PC-3 (cell line): ENCODE measurements around the gene ELOA. TPM values are rescaled to one million over a fixed set of nuclear protein-coding genes. Genes with fewer than 3 reads are reported as not detected.
A peak's percentile ranks its signal among the peaks of the same experiment; 100 is the strongest.
"Not testable (repeated sequence)": the region's sequence is repeated elsewhere in the genome, so short reads cannot be mapped to it uniquely, and the experiment has no call there.

Experiments used
- ATAC-seq: fragments of 200-7000 bp; cut with Tn5 transposase; 2 replicates; pipeline ENCODE4 v1.9.1; 2020; ENCODE audit warnings: mild to moderate bottlenecking, moderate library complexity
- BruUV-seq: library from RNA; stranded (reverse); fragments of 400-500 nt; replicated peaks from 2 replicates; lab custom pipeline; 2021; lab: Mats Ljungman, UMichigan
- CTCF ChIA-PET: fragments of 300-600 bp; sonication (Branson Sonifier 250); formaldehyde crosslinking; loops from one replicate; lab custom pipeline; 2022; ENCODE audit warnings: antibody characterized with exemption; lab: Charles Lee
- POLR2A ChIA-PET: fragments of 300-600 bp; sonication (Branson Sonifier 250); formaldehyde crosslinking; loops from one replicate; lab custom pipeline; 2022; ENCODE audit warnings: antibody characterized with exemption; ENCODE audit not compliant: unreplicated experiment; lab: Charles Lee
- DNase-seq: peaks from one replicate; pipeline ENCODE4 v3.0.0-alpha.2; 2015
- H2AFZ ChIP-seq: fragments of 300-600 bp; sonication (generic); 2 replicates; pipeline ENCODE4 v1.6.0; 2016; ENCODE audit warnings: antibody characterized with exemption, low read length
- H3F3A ChIP-seq: fragments of 300-600 bp; sonication (generic); one replicate; pipeline ENCODE4 v1.6.0; 2017; ENCODE audit warnings: antibody characterized with exemption, low read length, control low read depth, mild to moderate bottlenecking; ENCODE audit not compliant: unreplicated experiment
- H3K27ac ChIP-seq: fragments of 300-600 bp; sonication (generic); 2 replicates; pipeline ENCODE4 v1.5.1; 2016; ENCODE audit warnings: mild to moderate bottlenecking, low read length
- H3K27me3 ChIP-seq: fragments of 300-600 bp; sonication (generic); 2 replicates; pipeline ENCODE4 v1.6.1; 2016; ENCODE audit warnings: low read length, mixed read lengths
- H3K36me3 ChIP-seq: fragments of 300-600 bp; sonication (generic); 2 replicates; pipeline ENCODE4 v1.6.1; 2016; ENCODE audit warnings: low read depth, mixed run types, low read length, mixed read lengths
- H3K4me1 ChIP-seq: fragments of 300-600 bp; sonication (generic); 2 replicates; pipeline ENCODE4 v1.5.1; 2016; ENCODE audit warnings: low read length; ENCODE audit not compliant: insufficient read depth
- H3K4me2 ChIP-seq: fragments of 300-600 bp; sonication (generic); 2 replicates; pipeline ENCODE4 v1.6.0; 2016; ENCODE audit warnings: low read length
- H3K4me3 ChIP-seq: fragments of 300-600 bp; sonication (generic); 2 replicates; pipeline ENCODE4 v1.5.1; 2016; ENCODE audit warnings: mild to moderate bottlenecking, low read length, mixed read lengths
- H3K79me2 ChIP-seq: fragments of 300-600 bp; sonication (generic); 2 replicates; pipeline ENCODE4 v1.6.1; 2017; ENCODE audit warnings: low read length, mixed read lengths
- H3K9ac ChIP-seq: fragments of 300-600 bp; sonication (generic); 2 replicates; pipeline ENCODE4 v1.6.0; 2016; ENCODE audit warnings: mild to moderate bottlenecking, low read length
- H3K9me2 ChIP-seq: fragments of 300-600 bp; sonication (generic); replicated peaks from 2 replicates; pipeline ENCODE4 v1.6.1; 2016; ENCODE audit warnings: mixed run types, low read length, mixed read lengths
- H3K9me3 ChIP-seq: fragments of 300-600 bp; sonication (generic); 2 replicates; pipeline ENCODE4 v1.6.1; 2016; ENCODE audit warnings: low read length, mixed read lengths
- H4K20me1 ChIP-seq: fragments of 300-600 bp; sonication (generic); 2 replicates; pipeline ENCODE4 v1.6.1; 2016; ENCODE audit warnings: low read length, mixed read lengths
- EZH2 ChIP-seq: fragments of 300-600 bp; sonication (generic); IDR thresholded peaks from one replicate; pipeline ENCODE4 v1.6.1; 2017; ENCODE audit warnings: antibody characterized with exemption, mild to moderate bottlenecking, low read length; ENCODE audit not compliant: unreplicated experiment
- EZH2phosphoT487 ChIP-seq: fragments of 300-600 bp; sonication (generic); IDR thresholded peaks from 2 replicates; pipeline ENCODE4 v1.6.1; 2018; ENCODE audit warnings: mild to moderate bottlenecking, antibody characterized with exemption, low read length, borderline replicate concordance
- intact Hi-C: fragments of 100-400 bp; cut with micrococcal nuclease; formaldehyde crosslinking; loops from 2 replicates; pipeline ENCODE4 v1.9.0; 2023
- total RNA-seq: library from RNA; depleted of rRNA; stranded (reverse); fragments of >200 nt; gene quantifications from 2 replicates; pipeline ENCODE4 v1.2.3, GENCODE V29; 2014
- TF ChIP-seq, protein P1 (sequence below): fragments of 300-600 bp; sonication (generic); conservative IDR thresholded peaks from 2 replicates; pipeline ENCODE4 v1.5.1; 2017; ENCODE audit warnings: antibody characterized with exemption, low read depth, mild to moderate bottlenecking, low read length

The ELOA gene
- total RNA-seq, 1 experiment from 2014 or later: 50.9 TPM

DNA sequence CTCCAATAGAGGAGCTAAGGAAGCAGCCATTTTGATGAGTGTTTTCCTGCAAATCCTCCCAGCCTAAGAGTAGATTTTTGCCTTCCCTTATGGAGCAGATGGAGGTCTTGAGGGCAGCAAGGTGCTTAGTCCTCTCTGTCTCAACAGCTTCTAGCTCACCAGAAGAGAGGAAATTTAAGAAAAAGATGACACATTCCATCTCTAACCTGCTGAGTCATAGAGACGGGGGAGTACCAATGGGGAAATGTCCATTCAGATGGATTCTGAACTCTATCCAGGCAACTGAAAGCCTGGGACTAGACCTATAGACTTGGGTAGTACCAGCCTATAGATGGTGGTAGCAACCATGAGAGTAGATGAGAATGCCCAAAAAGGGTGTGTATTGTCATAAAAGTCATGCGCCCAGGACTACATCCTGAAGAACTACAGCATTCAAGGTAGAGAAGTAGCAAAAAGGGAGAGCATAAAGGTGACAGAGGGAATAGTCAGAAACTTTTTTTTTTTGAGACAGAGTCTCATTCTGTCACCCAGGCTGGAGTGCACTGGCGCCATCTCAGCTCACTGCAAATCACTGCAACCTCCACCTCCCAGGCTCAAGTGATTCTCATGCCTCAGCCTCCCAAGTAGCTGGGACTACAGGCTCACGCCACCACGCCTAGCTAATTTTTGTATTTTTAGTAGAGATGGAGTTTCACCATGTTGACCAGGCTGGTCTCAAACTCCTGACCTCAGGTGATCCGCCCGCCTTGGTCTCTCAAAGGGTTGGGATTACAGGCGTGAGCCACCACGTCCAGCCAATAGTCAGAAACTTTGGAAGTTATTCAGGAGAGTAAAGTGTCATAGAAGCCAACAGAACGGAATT is 10.7 kb upstream of the ELOA start:
- Histone ChIP-seq H3K79me2 (no peaks in the 10 kb centered on the region), H3K4me2 (no peak overlapping the region), H3K27me3 (no peaks in the 10 kb centered on the region), H4K20me1 (no peaks in the 10 kb centered on the region), H3K36me3 (no peaks in the 10 kb centered on the region), H2AFZ (no peak overlapping the region), H3K4me1 (peaks cover 7% of the 10 kb centered on the region; the same call in 1 of the 2 replicates), H3K9me3 (no peaks in the 10 kb centered on the region), H3F3A (no peaks in the 10 kb centered on the region), H3K9me2 (no peaks in the 10 kb centered on the region), H3K4me3 (no peak overlapping the region), H3K27ac (no peak overlapping the region), H3K9ac (no peak overlapping the region)
- DNase-seq (peak; percentile 44), ATAC-seq (peak; percentile 43; the same call in 1 of the 2 replicates)
- intact Hi-C loops: no loop called here
- CTCF ChIA-PET: no interaction called here
- no TSS peak for BruUV-seq
- TF ChIP-seq, protein P1, sequence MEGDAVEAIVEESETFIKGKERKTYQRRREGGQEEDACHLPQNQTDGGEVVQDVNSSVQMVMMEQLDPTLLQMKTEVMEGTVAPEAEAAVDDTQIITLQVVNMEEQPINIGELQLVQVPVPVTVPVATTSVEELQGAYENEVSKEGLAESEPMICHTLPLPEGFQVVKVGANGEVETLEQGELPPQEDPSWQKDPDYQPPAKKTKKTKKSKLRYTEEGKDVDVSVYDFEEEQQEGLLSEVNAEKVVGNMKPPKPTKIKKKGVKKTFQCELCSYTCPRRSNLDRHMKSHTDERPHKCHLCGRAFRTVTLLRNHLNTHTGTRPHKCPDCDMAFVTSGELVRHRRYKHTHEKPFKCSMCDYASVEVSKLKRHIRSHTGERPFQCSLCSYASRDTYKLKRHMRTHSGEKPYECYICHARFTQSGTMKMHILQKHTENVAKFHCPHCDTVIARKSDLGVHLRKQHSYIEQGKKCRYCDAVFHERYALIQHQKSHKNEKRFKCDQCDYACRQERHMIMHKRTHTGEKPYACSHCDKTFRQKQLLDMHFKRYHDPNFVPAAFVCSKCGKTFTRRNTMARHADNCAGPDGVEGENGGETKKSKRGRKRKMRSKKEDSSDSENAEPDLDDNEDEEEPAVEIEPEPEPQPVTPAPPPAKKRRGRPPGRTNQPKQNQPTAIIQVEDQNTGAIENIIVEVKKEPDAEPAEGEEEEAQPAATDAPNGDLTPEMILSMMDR: no peak
- POLR2A ChIA-PET: no interaction called here

DNA sequence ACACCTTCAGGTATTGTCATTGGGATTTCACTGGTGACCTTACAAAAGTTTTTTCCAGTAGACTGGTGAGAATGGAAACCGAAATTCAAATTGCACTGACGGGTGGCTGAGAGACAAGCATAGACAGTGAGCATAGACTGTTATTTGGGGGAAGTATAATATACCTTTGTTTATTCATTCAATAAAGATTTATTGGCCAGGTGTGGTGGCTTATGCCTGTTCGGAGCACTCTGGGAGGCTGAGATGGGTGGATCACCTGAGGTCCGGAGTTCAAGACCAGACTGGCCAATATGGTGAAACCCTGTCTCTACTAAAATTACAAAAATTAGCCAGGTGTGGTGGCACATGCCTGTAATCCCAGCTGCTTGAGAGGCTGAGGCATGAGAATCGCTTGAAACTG is 10.0 kb upstream of the ELOA start:
- POLR2A ChIA-PET: not testable (repeated sequence)

DNA sequence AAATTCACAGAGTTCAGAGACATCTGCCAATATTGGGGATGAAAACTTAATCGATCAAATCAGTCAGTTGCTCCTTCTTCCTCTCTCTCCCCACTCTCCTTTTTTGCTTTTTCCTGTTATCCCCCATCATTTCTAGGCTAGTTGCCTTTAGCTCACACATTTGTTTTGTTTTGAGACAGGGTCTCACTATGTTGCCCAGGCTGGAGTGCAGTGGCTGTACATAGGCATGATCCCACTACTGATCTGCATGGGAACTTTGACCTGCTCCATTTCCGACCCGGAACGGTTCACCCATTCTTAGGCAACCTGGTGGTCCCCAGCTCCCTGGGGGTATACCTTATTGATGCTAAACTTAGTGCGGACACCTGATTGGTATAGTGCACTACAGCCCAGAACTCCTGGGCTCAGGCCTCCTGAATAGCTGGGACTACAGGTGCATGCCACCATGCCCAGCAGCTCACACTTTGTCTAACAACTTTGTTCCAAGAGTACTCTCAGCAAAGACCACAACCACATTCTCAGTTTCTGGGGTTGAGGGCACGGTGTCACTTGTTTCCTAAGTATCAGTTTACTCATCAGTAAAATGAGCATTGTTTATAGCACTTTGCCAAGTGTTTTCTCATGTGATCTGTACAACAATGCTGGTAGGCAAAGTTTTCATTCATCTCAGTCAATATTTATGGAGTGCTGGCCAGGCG is 6.7 kb upstream of the ELOA start:
- Histone ChIP-seq H3K27ac (no peak overlapping the region), H3K9me2 (no peaks in the 10 kb centered on the region), H3K9ac (no peak overlapping the region), H3K4me2 (no peak overlapping the region), H3K79me2 (no peaks in the 10 kb centered on the region), H3K4me3 (no peak overlapping the region), H2AFZ (no peak overlapping the region), H3K27me3 (no peaks in the 10 kb centered on the region), H3K4me1 (peaks cover 7% of the 10 kb centered on the region; the same call in 1 of the 2 replicates), H3F3A (no peaks in the 10 kb centered on the region), H3K36me3 (no peaks in the 10 kb centered on the region), H4K20me1 (no peaks in the 10 kb centered on the region), H3K9me3 (no peaks in the 10 kb centered on the region)
- TF ChIP-seq EZH2: no peak
- no peak for TF ChIP-seq EZH2phosphoT487
- TF ChIP-seq, protein P1: no peak
- ChIA-PET CTCF (no interaction called here), POLR2A (no interaction called here)
- ATAC-seq: no peak
- intact Hi-C loops: no loop called here
- no TSS peak for BruUV-seq
- no peak for DNase-seq

More for the DNA sequence above, 10.0 kb upstream of the ELOA start:
- H3K9me3 ChIP-seq, intact Hi-C loops, H3K4me2 ChIP-seq, CTCF ChIA-PET, H4K20me1 ChIP-seq, H3K79me2 ChIP-seq, H3F3A ChIP-seq, H3K27ac ChIP-seq, H3K27me3 ChIP-seq, BruUV-seq, H2AFZ ChIP-seq, H3K9me2 ChIP-seq, ATAC-seq, H3K9ac ChIP-seq, H3K4me1 ChIP-seq, H3K4me3 ChIP-seq, DNase-seq, H3K36me3 ChIP-seq: not testable (repeated sequence)
